Gastroesophageal sphincter (tissue), 3 donors: Measurements from ENCODE around the gene EIF4EBP2.

ENCODE experiments used
- CTCF ChIP-seq, 4 experiments: fragments of 200-600 bp in 2 of 4; fragments of 450-650 bp in 2 of 4; sonication (generic) in 1 of 4; IDR thresholded peaks; one replicate each; pipeline ENCODE4 v1.5.1; 2017 to 2019; ENCODE audit warnings: antibody characterized with exemption in 4 of 4, mild to moderate bottlenecking in 2 of 4, moderate library complexity in 2 of 4
- EP300 ChIP-seq: sonication (generic); formaldehyde crosslinking; IDR thresholded peaks from one replicate; pipeline ENCODE4 v1.6.1; 2017; ENCODE audit warnings: antibody characterized with exemption, mild to moderate bottlenecking
- POLR2A ChIP-seq, 2 donors: fragments of 450-650 bp; IDR thresholded peaks; one replicate each; pipeline ENCODE4 v1.6.1; 2017; ENCODE audit warnings: antibody characterized with exemption in 2 of 2, mild to moderate bottlenecking in 2 of 2, moderate library complexity in 1 of 2
- POLR2AphosphoS5 ChIP-seq: sonication (generic); formaldehyde crosslinking; IDR thresholded peaks from one replicate; pipeline ENCODE4 v1.6.1; 2017; ENCODE audit warnings: antibody characterized with exemption

- no peak for TF ChIP-seq CTCF (IDR thresholded peaks at IDR 0.05)
- TF ChIP-seq POLR2AphosphoS5: no peak
- no peak for TF ChIP-seq POLR2A (IDR thresholded peaks at IDR 0.05)
- TF ChIP-seq EP300: no peak
These were observed 28.8 kb downstream of the EIF4EBP2 start for GRCh38 chr10:70432561-70433263.
